SK-N-SH (cell line): Measurements from ENCODE around the gene C1RL. TPM values are rescaled to one million over a fixed set of nuclear protein-coding genes. Genes with fewer than 3 reads are reported as not detected.

Source experiments
- CTCF ChIA-PET: fragments of 300-600, 350-600 bp; formaldehyde crosslinking; extraction: SDS; loops from one replicate; lab custom pipeline; 2021; lab: Yijun Ruan, JAX
- POLR2A ChIA-PET: fragments of 350-600 bp; sonication (Branson Sonifier 250); formaldehyde crosslinking; extraction: SDS; loops from one replicate; lab custom pipeline; 2020; ENCODE audit warnings: antibody characterized with exemption, inconsistent platforms; lab: Yijun Ruan, JAX
- DNase-seq: peaks from one replicate; pipeline ENCODE4 v3.0.0; 2012
- H2AFZ ChIP-seq: fragments of 200-600 bp; sonication (generic); 2 replicates; pipeline ENCODE4 v1.8.1; 2016; ENCODE audit warnings: antibody characterized with exemption, mild to moderate bottlenecking, low read depth
- H3F3A ChIP-seq: fragments of 200-600 bp; sonication (generic); replicated peaks from 2 replicates; pipeline ENCODE3; 2016; ENCODE audit warnings: antibody characterized with exemption, mild to moderate bottlenecking; ENCODE audit not compliant: insufficient read depth
- H3K27ac ChIP-seq, 2 experiments: fragments of 200-500 bp in 1 of 2; fragments of 200-600 bp in 1 of 2; sonication (Bioruptor generic) in 1 of 2; sonication (generic), shearing (Covaris generic) in 1 of 2; 2 replicates each; pipeline versions ENCODE4 v1.5.1 to v1.6.1; 2014 to 2016; ENCODE audit warnings: low read depth in 2 of 2, inconsistent platforms in 1 of 2, low read length in 1 of 2, mild to moderate bottlenecking in 1 of 2, mixed read lengths in 1 of 2
- H3K27me3 ChIP-seq: fragments of 200-600 bp; sonication (generic), shearing (Covaris generic); 2 replicates; pipeline ENCODE4 v1.6.1; 2016; ENCODE audit warnings: mixed run types; ENCODE audit not compliant: insufficient read depth
- H3K36me3 ChIP-seq, 2 experiments: fragments of 200-500 bp in 1 of 2; fragments of 200-600 bp in 1 of 2; sonication (Bioruptor generic) in 1 of 2; sonication (generic) in 1 of 2; replicated peaks in 1 of 2; 2 replicates each; pipeline versions ENCODE3 to v1.5.1; 2014 to 2016; ENCODE audit warnings: low read length in 1 of 2, mild to moderate bottlenecking in 1 of 2; ENCODE audit not compliant: insufficient read depth in 2 of 2, control insufficient read depth in 1 of 2
- H3K4me1 ChIP-seq, 2 experiments: fragments of 200-500 bp in 1 of 2; fragments of 200-600 bp in 1 of 2; sonication (Bioruptor generic) in 1 of 2; sonication (generic), shearing (Covaris generic) in 1 of 2; 2 replicates each; pipeline versions ENCODE4 v1.5.1 to v1.6.1; 2014 to 2016; ENCODE audit warnings: low read depth in 1 of 2, low read length in 1 of 2, mixed run types in 1 of 2; ENCODE audit not compliant: insufficient read depth in 2 of 2, control insufficient read depth in 1 of 2
- H3K4me2 ChIP-seq: fragments of 200-600 bp; sonication (generic), shearing (Covaris generic); 2 replicates; pipeline ENCODE4 v1.6.1; 2017; ENCODE audit warnings: mixed run types
- H3K4me3 ChIP-seq, 2 experiments: fragments of 200-500 bp in 1 of 2; fragments of 200-600 bp in 1 of 2; sonication (Bioruptor generic) in 1 of 2; sonication (generic), shearing (Covaris generic) in 1 of 2; 2 replicates each; pipeline versions ENCODE4 v1.5.1 to v1.8.1; 2014 to 2016; ENCODE audit warnings: low read depth in 2 of 2, inconsistent platforms in 1 of 2, low read length in 1 of 2, mild to moderate bottlenecking in 1 of 2, mixed read lengths in 1 of 2, moderate library complexity in 1 of 2
- H3K79me2 ChIP-seq: fragments of 200-600 bp; sonication (generic); 2 replicates; pipeline ENCODE4 v1.8.1; 2017; ENCODE audit warnings: mild to moderate bottlenecking; ENCODE audit not compliant: insufficient read depth
- H3K9ac ChIP-seq: fragments of 200-600 bp; sonication (generic); 2 replicates; pipeline ENCODE4 v1.6.1; 2017; ENCODE audit warnings: mixed run types
- H3K9me2 ChIP-seq: fragments of 200-600 bp; sonication (generic); 2 replicates; pipeline ENCODE4 v1.6.1; 2017; ENCODE audit warnings: mixed run types
- H3K9me3 ChIP-seq: fragments of 200-600 bp; sonication (generic); 2 replicates; pipeline ENCODE4 v1.6.1; 2017; ENCODE audit warnings: mixed run types, mild to moderate bottlenecking, moderate library complexity
- H4K20me1 ChIP-seq: fragments of 200-600 bp; sonication (generic); 2 replicates; pipeline ENCODE4 v1.6.1; 2017; ENCODE audit warnings: mild to moderate bottlenecking, mixed run types; ENCODE audit not compliant: insufficient read depth
- CHD2 ChIP-seq: fragments of 150-350 bp; IDR thresholded peaks from 2 replicates; pipeline ENCODE4 v1.6.1; 2018; ENCODE audit warnings: low read length; ENCODE audit not compliant: partially characterized antibody
- EP300 ChIP-seq, 2 experiments: IDR thresholded peaks; 2 replicates each; pipeline versions ENCODE4 v1.4.0 to v1.6.1; 2012; ENCODE audit warnings: borderline replicate concordance in 1 of 2, low read depth in 1 of 2, low read length in 1 of 2
- FOSL2 ChIP-seq: IDR thresholded peaks from 2 replicates; pipeline ENCODE4 v1.4.0; 2012; ENCODE audit warnings: low read depth, mild to moderate bottlenecking, moderate library complexity, borderline replicate concordance
- FOXJ3 ChIP-seq: sonication (generic); formaldehyde crosslinking; IDR thresholded peaks from 2 replicates; pipeline ENCODE4 v1.5.1; 2020; ENCODE audit warnings: mild to moderate bottlenecking, missing genetic modification reagents
- GABPA ChIP-seq: IDR thresholded peaks from 2 replicates; pipeline ENCODE4 v1.4.0; 2012; ENCODE audit warnings: low read depth, mild to moderate bottlenecking
- GATA2 ChIP-seq: sonication (generic); formaldehyde crosslinking; IDR thresholded peaks from 2 replicates; pipeline ENCODE4 v1.5.0; 2020; ENCODE audit warnings: mild to moderate bottlenecking, missing genetic modification reagents
- JUND ChIP-seq: IDR thresholded peaks from 2 replicates; pipeline ENCODE4 v1.4.0; 2012
- MEF2A ChIP-seq: IDR thresholded peaks from 2 replicates; pipeline ENCODE4 v1.4.0; 2012; ENCODE audit warnings: low read depth, borderline replicate concordance
- NFIC ChIP-seq: IDR thresholded peaks from 2 replicates; pipeline ENCODE4 v1.4.0; 2012; ENCODE audit warnings: borderline replicate concordance
- POLR2AphosphoS5 ChIP-seq: IDR thresholded peaks from 2 replicates; pipeline ENCODE4 v1.6.1; 2012; ENCODE audit warnings: low read depth, low read length
- RAD21 ChIP-seq: IDR thresholded peaks from 2 replicates; pipeline ENCODE4 v1.6.1; 2012; ENCODE audit warnings: mild to moderate bottlenecking, low read length
- RXRA ChIP-seq: IDR thresholded peaks from 2 replicates; pipeline ENCODE4 v1.4.0; 2012; ENCODE audit warnings: low read depth, mild to moderate bottlenecking, borderline replicate concordance
- SMC3 ChIP-seq: IDR thresholded peaks from 2 replicates; pipeline ENCODE4 v1.6.1; 2012; ENCODE audit warnings: low read depth, low read length, improper control_type of control experiment
- TAF1 ChIP-seq: IDR thresholded peaks from 2 replicates; pipeline ENCODE4 v1.6.1; 2012; ENCODE audit warnings: low read depth, mild to moderate bottlenecking, low read length, moderate library complexity, borderline replicate concordance
- TEAD4 ChIP-seq: IDR thresholded peaks from 2 replicates; pipeline ENCODE4 v1.4.0; 2012; ENCODE audit warnings: mild to moderate bottlenecking, borderline replicate concordance; ENCODE audit not compliant: insufficient read depth
- YY1 ChIP-seq: IDR thresholded peaks from 2 replicates; pipeline ENCODE4 v1.4.0; 2012; ENCODE audit warnings: low read depth, mild to moderate bottlenecking
- WGBS: methylation state at CpG from one replicate; pipeline ENCODE4 v1.1.6; 2017; ENCODE audit warnings: low lambda C conversion rate; 5-methylcytosine and 5-hydroxymethylcytosine counted together
- polyA plus RNA-seq, 3 experiments: library from polyadenylated mRNA; depleted of rRNA; stranded (reverse); fragments of >200 nt; gene quantifications; 2 replicates each; pipeline ENCODE4 v1.2.3, GENCODE V29; 2012
- TF ChIP-seq, protein P1 (sequence below): IDR thresholded peaks from 2 replicates; pipeline ENCODE4; 2012
- TF ChIP-seq, protein P2 (sequence below): IDR thresholded peaks from 2 replicates; pipeline ENCODE4 v1.6.1; 2012; ENCODE audit warnings: mild to moderate bottlenecking, low read depth, low read length, moderate library complexity
- TF ChIP-seq, protein P3 (sequence below): fragments of 200-600 bp; sonication (generic); IDR thresholded peaks from 2 replicates; pipeline ENCODE4 v1.6.1; 2017; ENCODE audit warnings: antibody characterized with exemption, mild to moderate bottlenecking, moderate library complexity

C1RL gene
- polyA plus RNA-seq, 1 of the 3 experiments (the other 2 are of a cell fraction), result 8.3 TPM

DNA sequence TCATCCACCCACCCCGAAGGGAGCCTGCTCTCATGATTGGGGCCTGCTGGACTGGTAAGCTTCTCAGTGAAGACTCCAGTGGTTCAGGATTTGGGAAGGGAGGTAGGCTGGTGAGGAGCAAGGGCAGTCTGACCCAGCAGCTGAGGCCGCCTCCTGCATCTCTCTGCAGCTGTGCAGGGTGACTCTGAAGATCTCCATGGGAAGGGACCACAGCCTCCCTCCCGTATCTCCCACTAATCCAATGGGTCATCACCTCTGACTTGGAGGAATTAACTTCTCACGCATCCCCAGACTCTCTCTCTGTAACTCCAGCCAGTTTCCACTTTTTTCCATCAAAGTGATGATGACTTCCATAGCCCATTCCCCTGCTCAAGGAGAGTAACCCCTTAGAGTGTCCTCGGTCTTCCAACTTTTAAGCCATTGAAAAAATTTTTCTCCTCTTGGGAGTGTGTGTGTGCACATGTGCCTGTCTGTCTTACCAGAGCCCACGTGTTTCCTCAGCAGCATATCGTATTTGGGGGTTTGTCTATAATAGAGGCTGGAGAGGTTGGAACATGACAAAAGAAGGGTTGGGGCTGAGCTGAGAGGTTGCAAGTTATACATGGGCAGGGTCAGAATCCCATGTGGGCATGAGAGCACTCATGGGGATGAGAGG, 32.5 kb upstream of the C1RL start:
- Histone ChIP-seq H3K36me3 (peaks cover 0 to 7% of the 10 kb centered on the region in 2 experiments), H4K20me1 (no peaks in the 10 kb centered on the region), H3K79me2 (no peaks in the 10 kb centered on the region), H3K27ac (no peak overlapping the region), H3K4me2 (no peak overlapping the region), H3K9me3 (no peaks in the 10 kb centered on the region), H3K4me1 (no peaks in the 10 kb centered on the region), H3K9ac (no peak overlapping the region), H3K27me3 (no peaks in the 10 kb centered on the region), H3K4me3 (no peak overlapping the region), H3F3A (no peaks in the 10 kb centered on the region), H2AFZ (no peak overlapping the region), H3K9me2 (no peaks in the 10 kb centered on the region)
- TF ChIP-seq YY1 (no peak), TEAD4 (no peak), SMC3 (no peak), FOSL2 (no peak), MEF2A (no peak), RAD21 (no peak)
- TF ChIP-seq, protein P1, sequence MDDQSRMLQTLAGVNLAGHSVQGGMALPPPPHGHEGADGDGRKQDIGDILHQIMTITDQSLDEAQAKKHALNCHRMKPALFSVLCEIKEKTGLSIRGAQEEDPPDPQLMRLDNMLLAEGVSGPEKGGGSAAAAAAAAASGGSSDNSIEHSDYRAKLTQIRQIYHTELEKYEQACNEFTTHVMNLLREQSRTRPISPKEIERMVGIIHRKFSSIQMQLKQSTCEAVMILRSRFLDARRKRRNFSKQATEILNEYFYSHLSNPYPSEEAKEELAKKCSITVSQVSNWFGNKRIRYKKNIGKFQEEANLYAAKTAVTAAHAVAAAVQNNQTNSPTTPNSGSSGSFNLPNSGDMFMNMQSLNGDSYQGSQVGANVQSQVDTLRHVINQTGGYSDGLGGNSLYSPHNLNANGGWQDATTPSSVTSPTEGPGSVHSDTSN, result no peak
- DNase-seq, result no peak
- POLR2A ChIA-PET, result no interaction called here
- CTCF ChIA-PET, result interaction anchor here (0.7 to 3.9 kb wide), 11 partner anchors 10 to 275 kb away, joined by 3 to 33 read pairs (median 6); partner anchors contain the start of genes C1S, CLSTN3 and PEX5
- 71% methylated on average over 6 of the region's 7 CpGs for WGBS

DNA sequence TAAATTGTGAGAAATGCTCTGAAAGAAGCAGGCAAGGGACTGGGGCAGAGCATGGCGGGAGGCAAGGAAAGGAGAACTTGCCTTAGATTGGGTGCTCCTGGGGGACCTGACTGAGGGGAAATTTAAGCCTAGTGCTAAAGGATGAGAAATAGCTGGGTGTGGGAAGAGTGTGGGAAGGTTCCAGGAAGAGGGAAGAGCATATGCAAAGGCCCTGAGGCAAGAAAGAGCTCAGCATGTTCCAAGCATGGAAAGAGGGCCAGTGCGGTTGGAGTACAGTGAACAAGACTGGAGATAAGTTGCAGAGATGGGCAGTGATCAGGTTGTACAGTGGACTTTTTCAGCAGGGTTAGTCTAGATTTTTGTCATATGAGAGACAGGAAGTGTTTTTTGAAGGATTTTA, 30.2 kb upstream of the C1RL start:
- no peak overlapping the region for H3K4me3 ChIP-seq
- H3K4me2 ChIP-seq, result no peak overlapping the region
- no peaks in the 10 kb centered on the region for H4K20me1 ChIP-seq
- no peak for DNase-seq
- H3K4me1 ChIP-seq, result no peaks in the 10 kb centered on the region
- no peaks in the 10 kb centered on the region for H3K27me3 ChIP-seq
- WGBS, result 96% methylated on average over 2 of the region's 2 CpGs
- H3K79me2 ChIP-seq, result no peaks in the 10 kb centered on the region
- H3K27ac ChIP-seq, result no peak overlapping the region
- POLR2A ChIA-PET, result no interaction called here
- no peak overlapping the region for H2AFZ ChIP-seq
- H3F3A ChIP-seq, result no peaks in the 10 kb centered on the region
- H3K36me3 ChIP-seq, result peaks cover 0 to 13% of the 10 kb centered on the region in 2 experiments
- no peaks in the 10 kb centered on the region for H3K9me2 ChIP-seq
- CTCF ChIA-PET, result interaction anchor here (0.6 to 1.2 kb wide), 3 partner anchors 23 to 248 kb away, joined by 3 to 4 read pairs (median 3); no protein-coding TSS in a partner anchor
- no peak overlapping the region for H3K9ac ChIP-seq
- no peaks in the 10 kb centered on the region for H3K9me3 ChIP-seq
- TF ChIP-seq GABPA, result no peak
- TF ChIP-seq, protein P2, sequence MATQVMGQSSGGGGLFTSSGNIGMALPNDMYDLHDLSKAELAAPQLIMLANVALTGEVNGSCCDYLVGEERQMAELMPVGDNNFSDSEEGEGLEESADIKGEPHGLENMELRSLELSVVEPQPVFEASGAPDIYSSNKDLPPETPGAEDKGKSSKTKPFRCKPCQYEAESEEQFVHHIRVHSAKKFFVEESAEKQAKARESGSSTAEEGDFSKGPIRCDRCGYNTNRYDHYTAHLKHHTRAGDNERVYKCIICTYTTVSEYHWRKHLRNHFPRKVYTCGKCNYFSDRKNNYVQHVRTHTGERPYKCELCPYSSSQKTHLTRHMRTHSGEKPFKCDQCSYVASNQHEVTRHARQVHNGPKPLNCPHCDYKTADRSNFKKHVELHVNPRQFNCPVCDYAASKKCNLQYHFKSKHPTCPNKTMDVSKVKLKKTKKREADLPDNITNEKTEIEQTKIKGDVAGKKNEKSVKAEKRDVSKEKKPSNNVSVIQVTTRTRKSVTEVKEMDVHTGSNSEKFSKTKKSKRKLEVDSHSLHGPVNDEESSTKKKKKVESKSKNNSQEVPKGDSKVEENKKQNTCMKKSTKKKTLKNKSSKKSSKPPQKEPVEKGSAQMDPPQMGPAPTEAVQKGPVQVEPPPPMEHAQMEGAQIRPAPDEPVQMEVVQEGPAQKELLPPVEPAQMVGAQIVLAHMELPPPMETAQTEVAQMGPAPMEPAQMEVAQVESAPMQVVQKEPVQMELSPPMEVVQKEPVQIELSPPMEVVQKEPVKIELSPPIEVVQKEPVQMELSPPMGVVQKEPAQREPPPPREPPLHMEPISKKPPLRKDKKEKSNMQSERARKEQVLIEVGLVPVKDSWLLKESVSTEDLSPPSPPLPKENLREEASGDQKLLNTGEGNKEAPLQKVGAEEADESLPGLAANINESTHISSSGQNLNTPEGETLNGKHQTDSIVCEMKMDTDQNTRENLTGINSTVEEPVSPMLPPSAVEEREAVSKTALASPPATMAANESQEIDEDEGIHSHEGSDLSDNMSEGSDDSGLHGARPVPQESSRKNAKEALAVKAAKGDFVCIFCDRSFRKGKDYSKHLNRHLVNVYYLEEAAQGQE, result no peak
- no peak for TF ChIP-seq TEAD4
- no peak for TF ChIP-seq POLR2AphosphoS5
- no peak for TF ChIP-seq GATA2 (CRISPR knock-in tag)
- TF ChIP-seq RXRA, result no peak
- TF ChIP-seq FOSL2, result no peak
- TF ChIP-seq, protein P3, sequence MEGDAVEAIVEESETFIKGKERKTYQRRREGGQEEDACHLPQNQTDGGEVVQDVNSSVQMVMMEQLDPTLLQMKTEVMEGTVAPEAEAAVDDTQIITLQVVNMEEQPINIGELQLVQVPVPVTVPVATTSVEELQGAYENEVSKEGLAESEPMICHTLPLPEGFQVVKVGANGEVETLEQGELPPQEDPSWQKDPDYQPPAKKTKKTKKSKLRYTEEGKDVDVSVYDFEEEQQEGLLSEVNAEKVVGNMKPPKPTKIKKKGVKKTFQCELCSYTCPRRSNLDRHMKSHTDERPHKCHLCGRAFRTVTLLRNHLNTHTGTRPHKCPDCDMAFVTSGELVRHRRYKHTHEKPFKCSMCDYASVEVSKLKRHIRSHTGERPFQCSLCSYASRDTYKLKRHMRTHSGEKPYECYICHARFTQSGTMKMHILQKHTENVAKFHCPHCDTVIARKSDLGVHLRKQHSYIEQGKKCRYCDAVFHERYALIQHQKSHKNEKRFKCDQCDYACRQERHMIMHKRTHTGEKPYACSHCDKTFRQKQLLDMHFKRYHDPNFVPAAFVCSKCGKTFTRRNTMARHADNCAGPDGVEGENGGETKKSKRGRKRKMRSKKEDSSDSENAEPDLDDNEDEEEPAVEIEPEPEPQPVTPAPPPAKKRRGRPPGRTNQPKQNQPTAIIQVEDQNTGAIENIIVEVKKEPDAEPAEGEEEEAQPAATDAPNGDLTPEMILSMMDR, result no peak
- TF ChIP-seq JUND, result no peak
- no peak for TF ChIP-seq EP300 (IDR thresholded peaks at IDR 0.05; ENCODE audit: borderline replicate concordance in 1 of 2, low read depth in 1 of 2, low read length in 1 of 2)
- TF ChIP-seq NFIC, result no peak
- TF ChIP-seq CHD2, result no peak
- TF ChIP-seq SMC3, result no peak
- TF ChIP-seq FOXJ3 (CRISPR knock-in tag), result no peak
- no peak for TF ChIP-seq TAF1
- TF ChIP-seq, protein P1, result no peak
